ENCODE data around the gene HERC3.

GRCh38 chr4:88729146-88729760 lies 137.0 kb downstream of the HERC3 start:
- TF ChIP-seq GATA2 (IDR thresholded peaks at IDR 0.05; ENCODE audit: low read depth, low read length) (no peak), GATA3 (IDR thresholded peaks at IDR 0.05; ENCODE audit: low read depth, low read length) (no peak)

Measured in SH-SY5Y (cell line).